NCI-H748 (cell line): Measurements from ENCODE around the gene ACKR1.

ENCODE experiments used
- DNase-seq: peaks from one replicate; lab custom pipeline; 2025; ENCODE audit not compliant: unreplicated experiment; lab: John Stamatoyannopoulos, UW

The ACKR1 gene

DNA sequence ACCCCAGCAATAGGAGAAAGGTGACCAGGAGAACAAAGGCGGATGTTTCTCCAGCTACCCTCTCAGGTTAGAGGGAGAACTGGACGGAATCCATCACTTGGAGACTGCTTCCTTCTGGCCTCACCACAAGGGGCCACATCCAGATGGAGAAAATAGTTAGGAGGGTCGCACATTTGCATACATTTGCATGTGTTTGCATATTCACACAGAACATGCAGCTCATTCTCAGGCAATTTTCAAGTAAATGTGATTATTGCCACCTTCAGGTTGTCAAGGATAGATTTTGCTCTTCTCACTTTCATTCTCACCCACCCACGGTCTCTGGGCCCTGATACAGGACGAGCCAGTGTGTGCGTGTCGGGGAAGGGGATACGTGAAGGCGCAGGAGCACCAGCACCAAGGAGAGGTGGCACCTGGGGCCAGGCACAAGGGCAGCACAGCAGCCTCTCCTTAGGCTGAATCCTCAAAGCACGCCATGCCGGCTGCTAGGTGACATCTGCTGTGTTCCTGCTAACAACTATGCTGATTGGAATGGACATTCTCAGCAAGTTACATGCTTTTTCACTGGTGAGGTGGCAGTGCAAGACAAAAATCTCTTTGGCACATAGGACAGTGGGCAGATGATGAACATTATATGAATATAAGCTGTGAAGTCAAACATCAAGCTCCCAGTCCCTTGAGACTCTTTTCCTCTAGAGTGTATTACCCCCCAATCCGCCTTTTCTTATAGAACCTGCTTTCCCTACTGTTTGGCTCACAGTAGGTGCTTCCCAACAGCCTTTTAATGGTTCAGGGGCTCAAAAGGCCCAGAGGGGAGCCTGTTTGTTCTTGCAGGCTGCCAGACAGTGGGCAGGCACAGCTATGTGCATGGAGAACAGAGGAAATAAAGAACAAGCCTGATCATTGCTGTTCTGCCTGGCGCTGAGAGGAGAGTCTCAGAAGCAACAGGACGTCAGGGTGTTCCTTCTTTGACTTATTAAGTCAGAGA is 14.3 kb downstream of the ACKR1 start:
- DNase-seq: no peak

- no peak for DNase-seq
Observed at GRCh38 chr1:159222075-159222865, 17.6 kb downstream of the ACKR1 start.

GRCh38 chr1:159223004-159223403 is 18.3 kb downstream of the ACKR1 start:
- no peak for DNase-seq

DNA sequence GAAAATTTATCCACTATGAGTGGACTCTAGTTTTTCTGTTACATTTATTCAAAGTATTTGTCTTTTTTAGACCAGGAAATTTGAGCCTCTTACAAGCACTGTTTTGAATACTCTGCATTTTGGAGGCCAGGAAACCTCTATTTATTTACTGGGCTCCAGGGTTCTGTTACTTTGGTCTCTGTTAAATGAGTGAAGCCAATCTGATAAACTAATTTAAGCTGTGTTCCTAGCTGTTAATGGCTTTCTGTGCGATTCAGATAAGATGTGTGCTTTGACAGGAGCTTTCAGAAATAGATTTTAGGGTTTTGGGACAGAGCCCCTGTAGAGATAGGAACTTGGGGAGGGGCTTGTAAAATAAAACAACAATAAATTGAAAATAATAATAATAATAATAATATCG is 23.9 kb downstream of the ACKR1 start:
- no peak for DNase-seq

GRCh38 chr1:159229260-159229885 is 24.7 kb downstream of the ACKR1 start:
- DNase-seq: no peak

DNA sequence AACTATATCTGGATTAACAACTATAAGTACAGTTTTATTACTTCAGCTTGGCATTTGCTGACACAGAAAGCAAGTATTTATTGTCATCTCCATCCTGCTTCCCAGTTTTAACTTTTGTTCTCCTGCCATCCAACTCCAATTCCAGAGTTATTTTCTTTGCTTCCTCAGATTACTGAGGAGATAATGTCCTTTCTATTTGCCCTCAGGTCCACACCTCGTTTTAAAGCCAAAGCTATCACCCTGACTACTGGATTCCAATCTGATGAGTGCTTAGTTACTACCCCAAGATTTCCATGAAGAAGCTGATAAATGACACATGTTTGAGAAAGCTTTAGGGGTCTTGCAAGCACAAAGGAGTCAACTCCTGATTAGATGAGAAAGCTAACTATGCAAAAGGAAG is 25.2 kb downstream of the ACKR1 start:
- no peak for DNase-seq

- no peak for DNase-seq
Observed at GRCh38 chr1:159239551-159240220, 35.0 kb downstream of the ACKR1 start.

GRCh38 chr1:159247266-159247665 is 42.6 kb downstream of the ACKR1 start:
- DNase-seq: no peak

DNA sequence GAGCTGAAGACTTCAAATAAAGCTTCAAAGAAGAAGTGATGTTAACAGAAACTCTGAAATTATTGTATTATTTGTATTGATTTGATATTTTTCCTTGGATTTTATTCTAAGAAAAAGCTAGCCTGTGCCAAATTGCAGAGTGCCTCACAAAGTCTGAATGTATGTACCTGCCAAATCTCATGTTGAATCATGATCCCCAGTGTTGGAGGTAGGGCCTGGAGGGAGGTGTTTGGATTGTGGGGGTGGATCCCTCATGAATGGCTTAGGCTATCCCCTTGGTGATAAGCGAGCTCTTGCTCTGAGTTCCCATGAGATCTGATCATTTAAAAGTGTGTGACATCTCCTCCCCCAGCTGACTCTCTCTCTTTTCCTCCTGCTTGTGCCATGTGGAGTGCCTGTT is 43.6 kb downstream of the ACKR1 start:
- DNase-seq: no peak

GRCh38 chr1:159250638-159251216 is 46.1 kb downstream of the ACKR1 start:
- DNase-seq: no peak
